ENCODE measurements around the gene EID2. TPM values are rescaled to one million over a fixed set of nuclear protein-coding genes. Genes with fewer than 3 reads are reported as not detected.

The EID2 gene
- total and polyA plus RNA-seq, 2 of the 8 experiments (the other 6 are each of a cell fraction or from before 2014, with no cell fraction given), result 7.8 to 29.6 TPM

DNA sequence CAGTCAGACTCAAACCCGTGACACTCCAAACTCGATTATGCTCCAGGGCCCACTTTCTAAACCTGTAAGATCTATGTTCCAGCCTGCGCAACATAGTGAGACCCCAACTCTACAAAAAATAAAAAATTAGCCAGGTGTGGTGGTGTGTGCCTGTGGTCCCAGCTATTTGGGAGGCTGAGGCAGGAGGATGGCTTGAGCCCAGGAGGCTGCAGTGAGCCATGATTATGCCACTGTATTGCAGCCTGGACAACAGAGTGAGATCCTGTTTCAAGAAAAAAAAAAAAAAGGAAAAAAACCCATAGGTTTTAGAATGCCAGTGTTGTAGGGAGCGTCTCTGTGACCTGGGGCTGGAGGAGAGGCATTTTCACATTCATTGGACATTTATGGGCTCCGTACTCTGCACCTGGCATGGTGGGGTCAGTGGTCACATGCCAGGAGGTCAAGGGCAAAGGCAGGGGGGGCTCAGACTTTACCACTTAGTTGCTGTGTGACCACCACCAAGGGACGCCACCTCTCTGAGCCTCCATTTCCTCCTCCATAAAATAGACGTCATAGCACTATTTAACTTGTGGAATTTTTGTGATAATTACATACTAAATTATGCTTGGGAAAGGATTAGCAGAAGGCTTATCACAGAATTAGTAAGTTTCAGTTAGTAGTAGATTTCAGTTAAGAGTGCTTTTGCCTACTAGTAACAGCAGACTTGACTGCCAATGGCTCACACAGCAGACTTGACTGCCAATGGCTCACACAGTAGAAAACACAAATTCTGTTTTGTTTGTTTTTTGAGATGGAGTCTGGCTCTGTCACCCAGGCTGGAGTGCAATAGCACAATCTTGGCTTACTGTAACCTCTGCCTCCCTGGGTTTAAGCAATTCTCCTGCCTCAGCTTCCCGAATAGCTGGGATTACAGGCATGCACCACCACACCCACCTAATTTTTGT, 19.1 kb downstream of the EID2 start:
- Histone ChIP-seq H2BK120ac (replicated peaks; ENCODE audit: low read depth, low read length) (no peak overlapping the region), H3K14ac (ENCODE audit: insufficient read length) (no peak overlapping the region), H2BK20ac (ENCODE audit: low read length) (no peak overlapping the region), H3K79me1 (ENCODE audit: low read depth, low read length) (peaks cover 10% of the 10 kb centered on the region), H4K5ac (ENCODE audit: insufficient read length, low read depth, low read length) (no peak overlapping the region), H3K18ac (ENCODE audit: extremely low read depth, low read length) (no peak overlapping the region), H3K79me2 (ENCODE audit: control insufficient read depth in 1 of 2, insufficient read depth in 2 of 2, low read length in 2 of 2) (peaks cover 0 to 7% of the 10 kb centered on the region in 2 experiments; a peak in 3 of 4 replicates), H4K8ac (ENCODE audit: extremely low read depth, insufficient read depth, low read length) (no peak overlapping the region), H3K27me3 (replicated peaks in 1 of 4; ENCODE audit: control insufficient read depth in 3 of 4, extremely low read depth in 1 of 4, insufficient read depth in 3 of 4, low read length in 3 of 4) (no peaks in the 10 kb centered on the region), H4K20me1 (replicated peaks in 1 of 2; ENCODE audit: control insufficient read depth in 1 of 2, insufficient read depth in 2 of 2, low read length in 2 of 2) (peaks cover 2 to 6% of the 10 kb centered on the region in 2 experiments), H2AFZ (ENCODE audit: low read length) (no peak overlapping the region), H3K4me1 (replicated peaks in 1 of 4; ENCODE audit: control insufficient read depth in 3 of 4, insufficient read depth in 4 of 4, low read length in 3 of 4) (peaks cover 0 to 8% (median 4%) of the 10 kb centered on the region in 4 experiments; a peak in 5 of 7 replicates), H3K9me3 (ENCODE audit: insufficient read depth in 2 of 2, low read depth in 1 of 2, low read length in 1 of 2) (no peaks in the 10 kb centered on the region), H3K4ac (replicated peaks; ENCODE audit: insufficient read length, low read depth, low read length) (no peak overlapping the region), H2BK12ac (ENCODE audit: low read depth, low read length) (no peak overlapping the region), H3K27ac (ENCODE audit: low read depth, low read length) (no peak overlapping the region), H2AK5ac (ENCODE audit: low read depth, low read length) (no peak overlapping the region), H3K9ac (replicated peaks in 1 of 4; ENCODE audit: extremely low read depth in 1 of 4, low read depth in 3 of 4, low read length in 3 of 4) (no peak overlapping the region), H4K91ac (replicated peaks; ENCODE audit: insufficient read length, low read length) (no peak overlapping the region), H3K4me3 (ENCODE audit: extremely low read depth in 1 of 4, insufficient read depth in 2 of 4, low read depth in 3 of 4, low read length in 4 of 4) (no peak overlapping the region), H2BK15ac (ENCODE audit: low read length) (no peak overlapping the region), H3K4me2 (ENCODE audit: insufficient read depth in 1 of 2, low read depth in 2 of 2, low read length in 2 of 2) (no peak overlapping the region), H3K23me2 (ENCODE audit: low read depth, low read length) (peaks cover 5% of the 10 kb centered on the region; the same call in 1 of the 2 replicates), H3K56ac (replicated peaks; ENCODE audit: insufficient read length, low read depth, low read length) (no peak overlapping the region), H3K36me3 (ENCODE audit: control insufficient read depth in 2 of 4, insufficient read depth in 4 of 4, low read length in 3 of 4) (peaks cover 2 to 13% (median 3%) of the 10 kb centered on the region in 4 experiments; a peak in 3 of 8 replicates), H3K23ac (ENCODE audit: insufficient read length) (no peak overlapping the region), H2BK5ac (ENCODE audit: low read depth, low read length) (no peak overlapping the region)
- WGBS, 2 experiments (ENCODE audit: extremely low coverage in 1 of 2, insufficient coverage in 1 of 2, insufficient read length in 1 of 2, insufficient replicate concordance in 2 of 2, low coverage in 1 of 2, low lambda C conversion rate in 2 of 2, missing lambda C conversion rate in 1 of 2), result 92% methylated on average over 8 of the region's 8 CpGs; no CpG with 5 or more reads in 1 of the 2 experiments
- FAIRE-seq (no peak), DNase-seq (ENCODE audit: low read depth in 1 of 2, low spot score in 2 of 2) (no peak)
- CTCF ChIA-PET (ENCODE audit: partially characterized antibody), result interaction anchor here (1.3 to 10.7 kb wide), 2 partner anchors 9 to 18 kb away, joined by 3 to 101 read pairs; partner anchors contain the start of gene EID2B
- POLR2A ChIA-PET (ENCODE audit: partially characterized antibody), result interaction anchor here (0.6 to 2.2 kb wide), 4 partner anchors 9 to 545 kb away, joined by 3 to 6 read pairs (median 4); partner anchors contain the start of gene SUPT5H
- TF ChIP-seq EP300 (IDR thresholded peaks at IDR 0.05; ENCODE audit: borderline replicate concordance in 1 of 2, low read depth in 2 of 2, low read length in 2 of 2), result no peak
